Bronchial epithelial cell (primary cell): ENCODE measurements around the gene KLK12. TPM values are rescaled to one million over a fixed set of nuclear protein-coding genes. Genes with fewer than 3 reads are reported as not detected.
A peak's percentile ranks its signal among the peaks of the same experiment; 100 is the strongest.

Experiments used
- DNase-seq: peaks from one replicate; pipeline ENCODE4 v3.0.0-alpha.2; 2010; ENCODE audit warnings: low read depth
- FAIRE-seq: peaks from 2 replicates; lab custom pipeline; 2011; peaks lifted over from hg19 to GRCh38; lab: Jason Lieb, UNC
- H3K27me3 ChIP-seq: 2 replicates; pipeline ENCODE4 v1.5.1; 2011; ENCODE audit warnings: low read length; ENCODE audit not compliant: control insufficient read depth, insufficient read depth
- H3K36me3 ChIP-seq: 2 replicates; pipeline ENCODE4 v1.5.1; 2011; ENCODE audit warnings: low read length; ENCODE audit not compliant: control insufficient read depth, insufficient read depth
- H3K4me3 ChIP-seq: 2 replicates; pipeline ENCODE4 v1.5.1; 2011; ENCODE audit warnings: mild to moderate bottlenecking, low read depth, low read length, control low read depth
- CTCF ChIP-seq: IDR thresholded peaks from 2 replicates; pipeline ENCODE4 v1.5.1; 2011; ENCODE audit warnings: mild to moderate bottlenecking, moderate library complexity, low read length, control low read depth, inconsistent platforms; ENCODE audit not compliant: insufficient read depth, severe bottlenecking
- total RNA-seq: library from RNA; depleted of rRNA; stranded (reverse); fragments of >200 nt; gene quantifications from 2 replicates; pipeline ENCODE4 v1.2.1, GENCODE V29; 2014

Gene KLK12
- total RNA-seq, 1 donor from 2014 or later: not detected

- Histone ChIP-seq H3K4me3 (no peak overlapping the region), H3K27me3 (no peaks in the 10 kb centered on the region), H3K36me3 (no peaks in the 10 kb centered on the region)
- no peak for TF ChIP-seq CTCF
- FAIRE-seq (peak; percentile 90), DNase-seq (peak; percentile 70)
These were observed 24.6 kb downstream of the KLK12 start for GRCh38 chr19:51010066-51010795.

- DNase-seq: no peak
- Histone ChIP-seq H3K36me3 (no peaks in the 10 kb centered on the region), H3K27me3 (no peaks in the 10 kb centered on the region), H3K4me3 (no peak overlapping the region)
- no peak for FAIRE-seq
- no peak for TF ChIP-seq CTCF
These were observed 25.5 kb downstream of the KLK12 start for GRCh38 chr19:51009061-51009891.

GRCh38 chr19:51007488-51007887, 27.3 kb downstream of the KLK12 start:
- no peaks in the 10 kb centered on the region for H3K36me3 ChIP-seq

GRCh38 chr19:51006406-51006805, 28.4 kb downstream of the KLK12 start:
- H3K36me3 ChIP-seq: no peaks in the 10 kb centered on the region
- DNase-seq: peak; percentile 50
- H3K27me3 ChIP-seq: no peaks in the 10 kb centered on the region
- FAIRE-seq: no peak
- TF ChIP-seq CTCF: no peak
- no peak overlapping the region for H3K4me3 ChIP-seq

More at GRCh38 chr19:51007488-51007887, 27.3 kb downstream of the KLK12 start:
- Histone ChIP-seq H3K27me3 (no peaks in the 10 kb centered on the region), H3K4me3 (no peak overlapping the region)
- DNase-seq: no peak
- TF ChIP-seq CTCF: no peak
- FAIRE-seq: no peak

- H3K36me3 ChIP-seq: no peaks in the 10 kb centered on the region
- FAIRE-seq: no peak
- no peaks in the 10 kb centered on the region for H3K27me3 ChIP-seq
- DNase-seq: no peak
- no peak for TF ChIP-seq CTCF
- no peak overlapping the region for H3K4me3 ChIP-seq
These were observed 29.6 kb downstream of the KLK12 start for GRCh38 chr19:51005248-51005647.
